ENCODE data around the gene AJAP1. TPM values are rescaled to one million over a fixed set of nuclear protein-coding genes. Genes with fewer than 3 reads are reported as not detected.

Gene AJAP1
- total RNA-seq, 1 donor from 2014 or later: 0.35 TPM

GRCh38 chr1:4767308-4767707 lies 112.9 kb downstream of the AJAP1 start:
- no peak for TF ChIP-seq CTCF (IDR thresholded peaks at IDR 0.05)
- H3K27ac Mint-ChIP-seq (ENCODE audit: unreplicated experiment): no peak overlapping the region
- peaks cover 12% of the 10 kb centered on the region for H3K9me3 Mint-ChIP-seq (ENCODE audit: unreplicated experiment)
- H3K4me3 Mint-ChIP-seq (ENCODE audit: unreplicated experiment): no peak overlapping the region
- DNase-seq (ENCODE audit: extremely low spot score, unreplicated experiment): no peak
- no peaks in the 10 kb centered on the region for H3K27me3 Mint-ChIP-seq (ENCODE audit: unreplicated experiment)
- no peaks in the 10 kb centered on the region for H3K36me3 Mint-ChIP-seq (ENCODE audit: unreplicated experiment)
- no peaks in the 10 kb centered on the region for H3K4me1 Mint-ChIP-seq (ENCODE audit: unreplicated experiment)

GRCh38 chr1:4768553-4768952 lies 114.1 kb downstream of the AJAP1 start:
- Mint-ChIP-seq H3K9me3 (ENCODE audit: unreplicated experiment) (peaks cover 12% of the 10 kb centered on the region), H3K4me3 (ENCODE audit: unreplicated experiment) (no peak overlapping the region), H3K4me1 (ENCODE audit: unreplicated experiment) (no peaks in the 10 kb centered on the region), H3K27ac (ENCODE audit: unreplicated experiment) (no peak overlapping the region), H3K27me3 (ENCODE audit: unreplicated experiment) (no peaks in the 10 kb centered on the region), H3K36me3 (ENCODE audit: unreplicated experiment) (no peaks in the 10 kb centered on the region)
- no peak for TF ChIP-seq CTCF (IDR thresholded peaks at IDR 0.05)
- DNase-seq (ENCODE audit: extremely low spot score, unreplicated experiment): no peak

GRCh38 chr1:4769516-4770280 lies 115.3 kb downstream of the AJAP1 start:
- Mint-ChIP-seq H3K4me1 (ENCODE audit: unreplicated experiment) (no peaks in the 10 kb centered on the region), H3K4me3 (ENCODE audit: unreplicated experiment) (no peak overlapping the region), H3K27ac (ENCODE audit: unreplicated experiment) (no peak overlapping the region), H3K36me3 (ENCODE audit: unreplicated experiment) (no peaks in the 10 kb centered on the region), H3K9me3 (ENCODE audit: unreplicated experiment) (peaks cover 12% of the 10 kb centered on the region), H3K27me3 (ENCODE audit: unreplicated experiment) (no peaks in the 10 kb centered on the region)
- no peak for TF ChIP-seq CTCF (IDR thresholded peaks at IDR 0.05)
- no peak for DNase-seq (ENCODE audit: extremely low spot score, unreplicated experiment)

- Mint-ChIP-seq H3K4me1 (ENCODE audit: unreplicated experiment) (no peaks in the 10 kb centered on the region), H3K36me3 (ENCODE audit: unreplicated experiment) (no peaks in the 10 kb centered on the region), H3K27me3 (ENCODE audit: unreplicated experiment) (no peaks in the 10 kb centered on the region), H3K9me3 (ENCODE audit: unreplicated experiment) (peaks cover 5% of the 10 kb centered on the region), H3K27ac (ENCODE audit: unreplicated experiment) (no peak overlapping the region), H3K4me3 (ENCODE audit: unreplicated experiment) (no peak overlapping the region)
- no peak for DNase-seq (ENCODE audit: extremely low spot score, unreplicated experiment)
- no peak for TF ChIP-seq CTCF (IDR thresholded peaks at IDR 0.05)
These were observed 116.3 kb downstream of the AJAP1 start for GRCh38 chr1:4770713-4771112.

- TF ChIP-seq CTCF (IDR thresholded peaks at IDR 0.05): no peak
- Mint-ChIP-seq H3K36me3 (ENCODE audit: unreplicated experiment) (no peaks in the 10 kb centered on the region), H3K4me1 (ENCODE audit: unreplicated experiment) (no peaks in the 10 kb centered on the region), H3K27ac (ENCODE audit: unreplicated experiment) (no peak overlapping the region), H3K9me3 (ENCODE audit: unreplicated experiment) (no peaks in the 10 kb centered on the region), H3K27me3 (ENCODE audit: unreplicated experiment) (no peaks in the 10 kb centered on the region), H3K4me3 (ENCODE audit: unreplicated experiment) (no peak overlapping the region)
- DNase-seq (ENCODE audit: extremely low spot score, unreplicated experiment): no peak
These were observed 116.9 kb downstream of the AJAP1 start for GRCh38 chr1:4771267-4771666.

All from osteocyte (in vitro differentiated cells).